Measurements from ENCODE around the gene RPS8.

DNA sequence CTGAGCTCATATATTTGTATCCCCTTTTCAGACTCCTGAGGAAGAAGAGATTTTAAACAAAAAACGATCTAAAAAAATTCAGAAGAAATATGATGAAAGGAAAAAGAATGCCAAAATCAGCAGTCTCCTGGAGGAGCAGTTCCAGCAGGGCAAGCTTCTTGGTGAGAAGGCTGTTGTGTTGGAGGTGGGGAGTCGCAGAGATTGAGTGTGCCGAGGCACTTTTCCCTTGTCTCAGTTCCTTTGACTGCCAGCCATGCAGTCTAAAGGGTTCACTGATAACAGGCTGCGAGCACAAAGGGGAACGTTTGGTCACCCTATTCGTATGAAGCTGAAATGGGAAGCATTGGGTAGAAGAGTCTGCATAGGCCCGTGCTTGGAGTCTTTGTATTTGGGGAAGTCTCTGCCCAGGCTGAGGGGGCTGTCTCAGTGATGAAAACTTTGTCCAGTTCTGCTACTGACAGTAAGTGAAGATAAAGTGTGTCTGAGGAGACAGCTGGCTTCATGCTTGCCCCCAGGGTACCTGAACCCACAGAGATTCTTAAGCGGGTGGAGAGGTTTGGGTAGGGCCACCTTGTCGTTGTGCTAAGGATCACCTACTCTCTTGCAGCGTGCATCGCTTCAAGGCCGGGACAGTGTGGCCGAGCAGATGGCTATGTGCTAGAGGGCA lies 2.8 kb downstream of the RPS8 start:
- TF ChIP-seq POLR2A (IDR thresholded peaks at IDR 0.05) (no peak), EP300 (IDR thresholded peaks at IDR 0.05) (no peak)
